ENCODE data around the gene SLC25A21.
"Not testable (repeated sequence)": the region's sequence is repeated elsewhere in the genome, so short reads cannot be mapped to it uniquely, and the experiment has no call there.

Gene SLC25A21

GRCh38 chr14:37081218-37081617, 91.2 kb downstream of the SLC25A21 start:
- Histone ChIP-seq H3K4me3 (replicated peaks; ENCODE audit: low read depth, low read length) (no peak overlapping the region), H3K36me3 (ENCODE audit: control insufficient read depth, insufficient read depth, low read length) (no peaks in the 10 kb centered on the region), H3K27me3 (replicated peaks; ENCODE audit: control insufficient read depth, insufficient read depth, low read length) (no peaks in the 10 kb centered on the region)
- DNase-seq (ENCODE audit: extremely low read depth, insufficient read length), result no peak
- TF ChIP-seq CTCF (IDR thresholded peaks at IDR 0.05; ENCODE audit: insufficient read depth, low read length, poor library complexity, severe bottlenecking), result no peak

DNA sequence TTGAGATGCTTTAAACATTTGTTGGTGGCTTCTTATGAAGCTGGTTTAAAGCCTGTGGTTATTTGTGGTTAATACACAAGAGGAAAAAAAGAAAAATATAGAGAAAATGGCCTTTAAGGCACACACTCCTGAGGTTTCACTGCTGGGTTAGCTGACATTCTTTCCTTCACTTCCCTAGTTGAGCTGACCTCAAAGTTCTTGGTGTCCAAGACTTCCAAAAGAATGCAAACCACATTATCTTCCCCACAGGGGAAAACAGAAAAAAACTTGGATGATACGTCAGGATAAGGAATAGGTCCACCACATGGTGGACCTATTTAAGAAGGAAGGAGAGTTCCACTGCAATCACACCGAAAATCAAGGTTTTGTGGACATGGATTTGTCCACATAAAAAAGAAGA, 94.3 kb downstream of the SLC25A21 start:
- no peak for DNase-seq (ENCODE audit: extremely low read depth, insufficient read length)
- no peak overlapping the region for H3K4me3 ChIP-seq (replicated peaks; ENCODE audit: low read depth, low read length)
- TF ChIP-seq CTCF (IDR thresholded peaks at IDR 0.05; ENCODE audit: insufficient read depth, low read length, poor library complexity, severe bottlenecking), result no peak
- no peaks in the 10 kb centered on the region for H3K27me3 ChIP-seq (replicated peaks; ENCODE audit: control insufficient read depth, insufficient read depth, low read length)
- no peaks in the 10 kb centered on the region for H3K36me3 ChIP-seq (ENCODE audit: control insufficient read depth, insufficient read depth, low read length)

- DNase-seq (ENCODE audit: extremely low read depth, insufficient read length); H3K27me3 ChIP-seq (replicated peaks; ENCODE audit: control insufficient read depth, insufficient read depth, low read length); H3K4me3 ChIP-seq (replicated peaks; ENCODE audit: low read depth, low read length); H3K36me3 ChIP-seq (ENCODE audit: control insufficient read depth, insufficient read depth, low read length): not testable (repeated sequence)
These were observed 98.1 kb downstream of the SLC25A21 start for GRCh38 chr14:37074320-37074719.

DNA sequence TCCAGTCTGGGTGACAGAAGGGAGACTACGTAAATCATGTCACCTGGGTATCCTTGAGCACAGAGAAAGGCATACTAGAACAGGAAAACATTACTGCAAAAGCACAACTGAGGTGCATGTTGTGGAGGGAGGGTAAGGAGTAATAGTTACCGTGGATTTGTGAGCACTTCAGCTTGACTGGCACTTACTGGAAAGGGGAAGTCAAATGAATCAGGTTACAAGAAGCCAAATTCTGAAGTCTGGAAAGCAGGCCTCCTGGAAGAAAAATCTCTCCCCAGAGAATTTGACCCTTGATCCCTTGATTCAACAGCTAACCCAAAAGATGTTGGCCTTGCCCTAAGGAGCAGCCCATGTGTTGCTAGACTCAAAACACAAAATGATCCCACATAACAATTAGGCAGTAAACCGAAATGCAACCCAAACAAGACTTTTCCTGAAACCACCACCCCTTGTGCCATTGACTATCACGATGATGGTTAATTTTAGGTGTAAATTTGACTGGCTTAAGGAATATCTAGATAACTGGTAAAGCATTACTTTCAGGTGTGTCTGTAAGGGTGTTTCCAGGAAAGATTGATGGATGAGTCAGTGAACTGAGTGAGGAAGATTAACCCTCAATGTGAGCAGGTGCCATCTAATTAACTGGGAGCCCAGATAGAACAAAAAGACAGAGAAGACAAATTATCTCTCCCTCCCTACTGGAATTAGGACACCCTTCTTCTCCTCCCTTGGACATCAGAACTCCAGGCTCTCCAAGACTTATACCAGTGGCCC, 108.8 kb downstream of the SLC25A21 start:
- TF ChIP-seq CTCF (IDR thresholded peaks at IDR 0.05; ENCODE audit: insufficient read depth, low read length, poor library complexity, severe bottlenecking), result no peak
- H3K27me3 ChIP-seq (replicated peaks; ENCODE audit: control insufficient read depth, insufficient read depth, low read length), result no peaks in the 10 kb centered on the region
- DNase-seq (ENCODE audit: extremely low read depth, insufficient read length), result no peak

GRCh38 chr14:37062191-37062803, 110.1 kb downstream of the SLC25A21 start:
- no peaks in the 10 kb centered on the region for H3K36me3 ChIP-seq (ENCODE audit: control insufficient read depth, insufficient read depth, low read length)
- no peak for DNase-seq (ENCODE audit: extremely low read depth, insufficient read length)
- H3K27me3 ChIP-seq (replicated peaks; ENCODE audit: control insufficient read depth, insufficient read depth, low read length), result no peaks in the 10 kb centered on the region
- H3K4me3 ChIP-seq (replicated peaks; ENCODE audit: low read depth, low read length), result no peak overlapping the region
- no peak for TF ChIP-seq CTCF (IDR thresholded peaks at IDR 0.05; ENCODE audit: insufficient read depth, low read length, poor library complexity, severe bottlenecking)

More for the DNA sequence above, 108.8 kb downstream of the SLC25A21 start:
- Histone ChIP-seq H3K36me3 (ENCODE audit: control insufficient read depth, insufficient read depth, low read length) (no peaks in the 10 kb centered on the region), H3K4me3 (replicated peaks; ENCODE audit: low read depth, low read length) (no peak overlapping the region)

GRCh38 chr14:37061697-37062096, 110.7 kb downstream of the SLC25A21 start:
- H3K4me3 ChIP-seq (replicated peaks; ENCODE audit: low read depth, low read length), result no peak overlapping the region
- no peak for DNase-seq (ENCODE audit: extremely low read depth, insufficient read length)
- H3K27me3 ChIP-seq (replicated peaks; ENCODE audit: control insufficient read depth, insufficient read depth, low read length), result no peaks in the 10 kb centered on the region
- no peak for TF ChIP-seq CTCF (IDR thresholded peaks at IDR 0.05; ENCODE audit: insufficient read depth, low read length, poor library complexity, severe bottlenecking)
- H3K36me3 ChIP-seq (ENCODE audit: control insufficient read depth, insufficient read depth, low read length), result no peaks in the 10 kb centered on the region
